ENCODE measurements around the gene MAT2A.
"Not testable (repeated sequence)": the region's sequence is repeated elsewhere in the genome, so short reads cannot be mapped to it uniquely, and the experiment has no call there.

Gene MAT2A

DNA sequence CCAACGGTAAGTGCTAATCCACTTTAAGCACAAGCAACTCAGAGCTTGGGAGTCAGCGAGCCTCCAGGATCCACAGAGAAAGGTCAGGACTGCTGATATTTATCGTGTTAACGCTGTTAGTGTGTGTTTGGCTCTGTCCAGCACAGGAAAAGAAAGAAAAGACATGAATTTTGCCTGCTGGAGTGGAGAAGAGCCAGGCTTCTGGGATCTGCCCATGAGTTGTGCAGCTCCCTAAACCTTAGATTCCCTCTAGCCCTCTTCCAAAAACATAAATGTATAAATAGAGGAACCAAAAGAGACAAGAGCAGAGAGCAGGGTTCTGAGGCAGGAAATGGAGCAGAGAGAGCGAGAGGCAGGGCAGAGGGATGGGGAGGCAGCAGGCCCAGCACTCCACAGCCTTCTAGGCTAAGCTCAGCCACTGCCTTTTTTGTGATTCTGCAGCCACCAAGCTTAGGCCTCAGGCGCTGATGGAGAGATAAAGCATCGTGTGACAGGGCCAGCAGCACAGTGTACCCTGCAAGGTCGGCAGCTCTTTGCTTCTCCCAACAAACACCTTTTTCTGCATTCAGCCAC, 14.5 kb upstream of the MAT2A start:
- ATAC-seq: no peak

DNA sequence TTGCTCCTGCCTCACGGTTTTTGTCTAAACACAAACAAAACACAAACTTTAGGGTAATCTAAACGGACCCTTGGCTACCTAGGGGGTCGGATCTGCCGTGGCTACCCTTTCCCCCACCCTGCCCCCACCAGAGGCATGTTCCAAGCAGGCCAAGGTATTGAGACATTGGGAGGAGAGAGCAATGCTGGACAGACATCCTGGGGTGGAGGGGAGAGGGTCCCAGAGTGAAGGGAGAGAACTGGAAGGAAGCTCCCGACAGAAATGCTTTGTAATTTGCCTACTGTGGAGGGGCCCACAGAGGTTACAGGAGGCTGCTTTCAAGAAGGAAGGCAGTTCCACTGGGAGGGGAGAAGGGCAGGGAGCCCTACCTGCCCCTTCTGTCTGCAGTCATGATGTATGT, 13.9 kb upstream of the MAT2A start:
- no peak for ATAC-seq

DNA sequence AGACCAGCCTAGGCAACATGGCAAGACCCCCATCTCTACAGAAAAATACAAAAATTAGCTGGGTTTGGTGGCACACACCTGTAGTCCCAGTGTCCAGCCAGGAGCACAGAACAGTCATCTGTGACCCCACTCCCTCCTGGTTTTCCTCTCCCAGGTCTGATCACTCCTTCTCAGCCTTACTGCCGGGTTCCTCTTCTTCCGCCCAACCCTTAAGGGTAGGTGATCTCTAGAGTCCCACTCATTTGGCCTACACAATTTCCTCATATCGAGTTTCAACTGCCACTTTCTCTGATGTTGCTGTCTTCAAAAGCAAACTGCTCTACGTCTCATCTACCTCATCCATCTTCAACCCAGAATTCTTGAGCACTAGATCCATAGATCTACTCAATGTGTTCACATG, 13.4 kb upstream of the MAT2A start:
- ATAC-seq: no peak

DNA sequence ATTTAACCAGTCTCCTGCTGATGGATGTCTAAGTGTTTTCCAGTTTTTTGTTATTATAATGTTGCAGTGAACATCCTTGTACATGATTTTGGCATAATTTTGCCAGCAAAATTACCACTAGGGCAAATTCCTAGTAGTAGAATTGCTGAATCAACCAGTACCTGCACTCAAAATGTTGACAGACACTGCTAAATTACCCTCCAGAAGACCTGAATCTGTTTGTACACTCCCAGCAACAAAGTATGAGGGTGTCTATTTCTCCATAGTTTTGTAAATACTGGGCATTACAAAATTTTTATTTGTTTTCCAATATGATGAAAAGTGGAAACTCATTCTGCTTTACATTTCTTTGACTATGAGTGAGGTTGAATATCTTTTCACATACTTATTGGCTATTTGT, 11.2 kb upstream of the MAT2A start:
- no peak for ATAC-seq

GRCh38 chr2:85528355-85528754, 10.6 kb upstream of the MAT2A start:
- ATAC-seq: no peak

DNA sequence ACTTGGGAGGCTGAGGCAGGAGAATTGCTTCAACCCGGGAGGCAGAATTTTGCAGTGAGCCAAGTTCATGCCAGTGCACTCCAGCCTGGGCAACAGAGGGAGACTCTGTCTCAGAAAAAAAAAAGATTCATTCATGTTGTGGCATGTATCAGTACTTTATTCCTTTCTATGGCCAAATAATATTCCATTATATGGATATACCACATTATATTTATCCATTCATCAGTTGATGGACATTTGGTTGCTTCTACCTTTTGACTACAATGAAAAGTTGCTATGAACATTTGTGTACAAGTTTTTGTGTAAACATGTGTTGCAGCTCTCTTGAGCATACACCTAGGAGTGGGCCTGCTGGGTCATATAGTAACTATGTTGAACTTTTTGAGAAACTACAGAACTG, 9.2 kb upstream of the MAT2A start:
- no peak for ATAC-seq

- ATAC-seq: no peak
These were observed 7.4 kb upstream of the MAT2A start for GRCh38 chr2:85531589-85531988.

DNA sequence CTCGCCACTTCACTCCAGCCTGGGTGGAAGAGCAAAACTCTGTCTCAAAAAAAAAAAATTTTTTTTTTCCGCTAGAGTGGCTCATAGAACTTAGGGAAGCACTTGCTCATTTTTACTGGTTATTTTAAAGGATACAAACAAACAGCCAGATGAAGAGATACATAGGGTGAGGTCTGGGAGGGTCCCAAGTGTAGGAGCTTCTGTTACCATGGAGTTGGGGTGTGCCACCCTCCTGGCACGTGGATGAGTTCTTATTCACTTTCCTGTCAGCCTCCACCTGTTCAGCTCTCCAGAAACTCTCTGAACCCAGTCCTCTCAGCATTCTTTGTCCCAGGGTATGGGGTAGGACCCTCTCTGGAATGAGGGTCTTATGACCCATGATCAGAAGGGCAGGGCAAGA, 4.9 kb upstream of the MAT2A start:
- no peak for ATAC-seq

GRCh38 chr2:85534881-85535280, 4.1 kb upstream of the MAT2A start:
- no peak for ATAC-seq

- no peak for ATAC-seq
These were observed 2.5 kb upstream of the MAT2A start for GRCh38 chr2:85536479-85536878.

DNA sequence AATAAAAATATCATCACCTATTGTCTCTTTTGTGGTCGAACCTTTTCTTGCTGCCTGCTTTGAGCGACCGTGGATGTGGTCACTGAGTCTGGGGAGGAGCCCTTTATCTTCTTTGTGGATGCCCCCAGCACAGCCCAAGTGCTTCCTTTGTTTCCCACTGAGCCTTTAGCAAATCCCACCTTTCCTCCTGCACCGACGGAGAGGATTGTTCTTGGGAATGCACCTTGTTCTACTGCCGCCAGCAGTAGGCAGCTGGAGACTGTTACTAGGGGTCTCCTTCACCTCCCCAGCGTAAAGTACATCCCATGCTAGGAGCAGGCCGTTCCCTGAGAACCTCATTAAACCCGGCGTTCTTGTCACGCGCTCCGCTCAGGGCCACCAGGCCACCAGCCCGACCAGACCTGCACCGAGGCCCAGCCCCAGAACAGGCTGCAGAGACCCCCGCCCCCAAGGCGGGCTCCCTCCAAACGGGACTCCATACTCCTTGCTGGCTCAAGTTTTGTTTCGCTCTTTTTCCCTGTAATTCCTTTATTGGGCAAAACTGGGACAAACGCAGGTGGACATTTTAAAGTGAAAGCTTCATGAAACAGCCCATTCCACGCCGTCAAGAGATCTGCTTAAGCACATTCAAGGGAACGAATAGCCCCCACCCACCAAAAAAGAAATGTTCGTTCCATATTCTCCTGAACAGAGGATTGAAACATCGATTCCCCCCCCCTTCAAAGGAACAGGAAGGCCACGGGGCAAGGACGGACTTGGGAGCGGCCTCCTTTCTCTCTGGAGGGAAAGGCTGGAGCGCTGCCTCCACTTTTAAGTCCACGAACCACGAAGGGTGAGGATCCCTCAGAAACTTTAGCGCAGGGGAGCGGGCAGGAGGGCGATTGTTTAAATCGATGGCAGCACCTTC, 1.1 kb upstream of the MAT2A start:
- no peak for ATAC-seq

GRCh38 chr2:85539361-85540132, 579 bp downstream of the MAT2A start:
- peak; percentile 47 to 48 for ATAC-seq

DNA sequence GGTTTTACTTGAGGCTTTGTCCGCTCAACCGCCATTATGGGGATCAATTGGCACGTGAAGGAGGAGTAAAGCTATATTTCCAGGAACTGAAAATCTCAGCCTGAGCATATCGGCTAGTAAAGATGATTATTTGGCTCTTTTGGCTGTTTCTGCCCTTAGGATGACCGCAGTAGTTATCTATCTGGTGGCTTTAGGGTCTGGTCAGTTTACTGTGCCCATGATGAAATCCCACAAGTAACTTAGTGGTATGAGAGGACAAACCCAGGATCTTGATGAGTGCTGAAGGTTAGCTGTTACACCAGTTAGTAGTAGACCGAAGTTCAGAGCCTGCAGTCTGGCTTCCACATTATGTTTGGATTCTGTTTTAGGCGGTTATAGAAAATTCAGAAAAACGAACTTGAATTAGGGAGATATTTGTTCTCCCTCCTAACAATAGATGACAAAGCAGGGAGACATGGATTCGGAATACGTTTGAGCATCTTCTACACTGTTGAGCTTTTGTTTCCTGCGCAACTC, 1.2 kb downstream of the MAT2A start:
- ATAC-seq: no peak

GRCh38 chr2:85541262-85541661, 2.3 kb downstream of the MAT2A start:
- no peak for ATAC-seq

- ATAC-seq: no peak
These were observed 2.9 kb downstream of the MAT2A start for GRCh38 chr2:85541753-85542457.

- no peak for ATAC-seq
These were observed 3.8 kb downstream of the MAT2A start for GRCh38 chr2:85542777-85543176.

GRCh38 chr2:85544254-85544691, 5.3 kb downstream of the MAT2A start:
- not testable (repeated sequence) for ATAC-seq

GRCh38 chr2:85544915-85545779, 6.2 kb downstream of the MAT2A start:
- ATAC-seq: not testable (repeated sequence)

DNA sequence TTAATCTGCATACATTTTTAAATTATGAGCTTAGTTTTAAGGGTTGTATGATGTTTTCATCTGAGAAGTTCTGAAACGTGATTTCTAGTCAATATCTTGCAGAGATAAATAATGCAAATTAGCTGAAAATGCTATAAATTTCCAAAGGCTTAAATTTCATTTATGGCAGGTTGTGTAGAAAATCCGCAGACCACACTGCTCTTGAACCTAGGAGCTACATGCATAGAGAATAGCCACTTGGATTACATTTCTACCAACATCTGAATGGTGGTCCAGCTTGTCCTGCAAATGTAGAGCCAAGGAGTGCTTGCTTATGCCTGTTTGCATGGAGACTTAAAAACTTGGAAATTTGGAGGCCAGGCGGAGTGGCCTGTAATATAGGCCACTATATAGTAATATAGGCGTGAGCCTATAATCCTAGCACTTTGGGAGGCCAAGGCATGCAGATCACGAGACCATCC, 6.8 kb downstream of the MAT2A start:
- peak; percentile 1 to 10 for ATAC-seq

DNA sequence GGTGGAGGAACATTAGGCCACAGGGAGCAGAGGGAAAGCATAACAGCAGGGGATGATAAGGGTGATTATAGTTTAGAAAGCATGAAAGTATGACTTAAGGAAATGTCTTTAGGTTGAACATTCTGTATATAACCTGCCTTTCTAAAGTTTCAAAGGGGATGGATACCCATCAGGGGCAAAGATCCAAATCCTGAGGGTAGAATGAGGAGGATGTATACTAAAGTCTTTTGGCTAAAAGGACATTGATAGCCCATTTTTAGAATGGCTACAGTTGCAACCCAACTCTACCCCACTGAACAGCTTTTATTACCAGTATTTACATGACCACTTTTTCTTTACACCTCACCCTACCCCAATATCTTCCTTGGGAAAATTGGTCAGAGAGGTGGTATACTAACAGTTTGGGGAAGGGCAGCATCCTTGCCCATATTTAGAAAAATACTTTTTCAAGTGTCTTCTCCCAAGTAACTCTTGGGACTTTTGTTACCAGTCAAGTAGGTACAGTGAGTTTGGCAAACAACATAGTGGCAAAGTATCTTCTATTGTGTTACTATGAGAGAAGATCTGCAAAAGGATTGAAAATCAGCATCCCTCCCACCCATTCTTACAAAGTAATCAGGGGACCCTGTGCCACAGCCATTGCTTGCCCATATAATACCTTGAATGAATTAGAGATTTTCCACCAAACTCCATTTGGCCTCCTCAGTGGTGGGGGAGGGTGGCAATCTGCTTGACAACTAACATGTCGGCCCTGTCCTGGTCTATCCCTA, 8.3 kb downstream of the MAT2A start:
- ATAC-seq: peak in 1 of 2 donors; percentile 7

All from activated CD4-positive, CD25-positive, alpha-beta regulatory T cell treated with anti-CD3 and anti-CD28 coated beads, Interleukin-2, amount 50 U/mL, for 24 hours (primary cell).